H9 (cell line): ENCODE results near the gene P3H3. TPM values are rescaled to one million over a fixed set of nuclear protein-coding genes. Genes with fewer than 3 reads are reported as not detected.

ENCODE experiments used
- DNase-seq: peaks from one replicate; pipeline ENCODE4 v3.0.0-alpha.2; 2017
- H2AFZ ChIP-seq: one replicate; pipeline ENCODE4 v1.6.1; 2013; ENCODE audit warnings: mild to moderate bottlenecking, low read length, control low read depth, moderate library complexity
- H2AK5ac ChIP-seq: 2 replicates; pipeline ENCODE4 v1.6.1; 2013; ENCODE audit warnings: low read length, control low read depth, mixed read lengths; ENCODE audit not compliant: insufficient read length
- H2BK120ac ChIP-seq: one replicate; pipeline ENCODE4 v1.6.1; 2013; ENCODE audit warnings: low read depth, mild to moderate bottlenecking, low read length, control low read depth, inconsistent platforms; ENCODE audit not compliant: poor library complexity, severe bottlenecking
- H2BK12ac ChIP-seq: 2 replicates; pipeline ENCODE4 v1.6.1; 2013; ENCODE audit warnings: low read length, control low read depth, mixed read lengths, low read depth; ENCODE audit not compliant: insufficient read length
- H2BK15ac ChIP-seq: 2 replicates; pipeline ENCODE4 v1.6.1; 2013; ENCODE audit warnings: low read depth, low read length, control low read depth
- H2BK20ac ChIP-seq: one replicate; pipeline ENCODE4 v1.6.1; 2013; ENCODE audit warnings: low read depth, mild to moderate bottlenecking, low read length, control low read depth, inconsistent platforms; ENCODE audit not compliant: poor library complexity, severe bottlenecking
- H2BK5ac ChIP-seq: 2 replicates; pipeline ENCODE4 v1.6.1; 2013; ENCODE audit warnings: low read length, control low read depth, mixed read lengths; ENCODE audit not compliant: insufficient read length
- H3K14ac ChIP-seq: 2 replicates; pipeline ENCODE4 v1.6.1; 2013; ENCODE audit warnings: low read length, control low read depth; ENCODE audit not compliant: insufficient read depth
- H3K18ac ChIP-seq: 2 replicates; pipeline ENCODE4 v1.6.1; 2013; ENCODE audit warnings: low read depth, mild to moderate bottlenecking, mixed read lengths, low read length, control low read depth; ENCODE audit not compliant: insufficient read length
- H3K23ac ChIP-seq: 2 replicates; pipeline ENCODE4 v1.6.1; 2013; ENCODE audit warnings: low read length, control low read depth, mixed read lengths, low read depth; ENCODE audit not compliant: insufficient read length
- H3K23me2 ChIP-seq: 2 replicates; pipeline ENCODE4 v1.6.1; 2013; ENCODE audit warnings: low read depth, mild to moderate bottlenecking, mixed read lengths, low read length, control low read depth; ENCODE audit not compliant: insufficient read length, poor library complexity, severe bottlenecking
- H3K27ac ChIP-seq: 2 replicates; pipeline ENCODE4 v1.5.1; 2013; ENCODE audit warnings: low read length, control low read depth, mixed read lengths, low read depth; ENCODE audit not compliant: insufficient read length
- H3K27me3 ChIP-seq: 2 replicates; pipeline ENCODE4 v1.6.1; 2013; ENCODE audit warnings: low read length, control low read depth, inconsistent platforms; ENCODE audit not compliant: insufficient read depth
- H3K4ac ChIP-seq: 2 replicates; pipeline ENCODE4 v1.6.1; 2013; ENCODE audit warnings: low read depth, mild to moderate bottlenecking, control low read depth, inconsistent platforms, low read length, moderate library complexity
- H3K4me1 ChIP-seq: 2 replicates; pipeline ENCODE4 v1.6.1; 2013; ENCODE audit warnings: low read length, control low read depth, inconsistent platforms; ENCODE audit not compliant: insufficient read depth
- H3K4me2 ChIP-seq: 2 replicates; pipeline ENCODE4 v1.6.1; 2013; ENCODE audit warnings: low read length, control low read depth, mixed read lengths; ENCODE audit not compliant: insufficient read length, insufficient read depth
- H3K56ac ChIP-seq: 2 replicates; pipeline ENCODE4 v1.6.1; 2013; ENCODE audit warnings: low read depth, mild to moderate bottlenecking, mixed read lengths, low read length, control low read depth; ENCODE audit not compliant: insufficient read length
- H3K79me1 ChIP-seq: 2 replicates; pipeline ENCODE4 v1.6.1; 2013; ENCODE audit warnings: low read depth, mild to moderate bottlenecking, moderate library complexity, low read length, control low read depth, inconsistent platforms; ENCODE audit not compliant: insufficient read depth, poor library complexity, severe bottlenecking
- H3K79me2 ChIP-seq: 2 replicates; pipeline ENCODE4 v1.6.1; 2013; ENCODE audit warnings: low read length, control low read depth, inconsistent platforms; ENCODE audit not compliant: insufficient read depth
- H3K9ac ChIP-seq: 2 replicates; pipeline ENCODE4 v1.6.1; 2013; ENCODE audit warnings: low read length, control low read depth, mixed read lengths; ENCODE audit not compliant: insufficient read length; ENCODE audit errors: extremely low read depth
- H3K9me3 ChIP-seq: one replicate; pipeline ENCODE4 v1.6.1; 2013; ENCODE audit warnings: low read depth, low read length, inconsistent platforms; ENCODE audit not compliant: control insufficient read depth
- H3T11ph ChIP-seq: one replicate; pipeline ENCODE4 v1.6.1; 2013; ENCODE audit warnings: mild to moderate bottlenecking, low read length, control low read depth, inconsistent platforms
- H4K20me1 ChIP-seq: one replicate; pipeline ENCODE4 v1.6.1; 2013; ENCODE audit not compliant: control insufficient read depth, insufficient read length, insufficient read depth
- H4K5ac ChIP-seq: 2 replicates; pipeline ENCODE4 v1.6.1; 2013; ENCODE audit warnings: low read depth, mild to moderate bottlenecking, mixed read lengths, low read length, control low read depth; ENCODE audit not compliant: insufficient read length
- H4K8ac ChIP-seq: replicated peaks from 2 replicates; pipeline ENCODE4 v1.6.1; 2013; ENCODE audit warnings: low read length, control low read depth, mixed read lengths, low read depth; ENCODE audit not compliant: insufficient read length
- H4K91ac ChIP-seq: 2 replicates; pipeline ENCODE4 v1.6.1; 2013; ENCODE audit warnings: low read depth, mild to moderate bottlenecking, moderate library complexity, mixed read lengths, low read length, control low read depth; ENCODE audit not compliant: insufficient read length
- H3K27ac Mint-ChIP-seq, 3 experiments: 2 replicates in 2 of 3; 3 replicates in 1 of 3; pipeline ENCODE4 v1.8.0; 2020 to 2021; ENCODE audit warnings: mixed read lengths in 3 of 3, mild to moderate bottlenecking in 1 of 3, moderate library complexity in 1 of 3
- H3K27me3 Mint-ChIP-seq: 2 replicates; pipeline ENCODE4 v1.8.0; 2021; ENCODE audit warnings: low read depth, mild to moderate bottlenecking, moderate library complexity, mixed read lengths
- H3K36me3 Mint-ChIP-seq, 3 experiments: 2 replicates in 2 of 3; 3 replicates in 1 of 3; pipeline ENCODE4 v1.8.0; 2020 to 2021; ENCODE audit warnings: low read depth in 3 of 3, mixed read lengths in 3 of 3; ENCODE audit not compliant: insufficient read depth in 1 of 3
- H3K4me1 Mint-ChIP-seq, 2 experiments: 2 replicates each; pipeline ENCODE4 v1.8.0; 2020; ENCODE audit warnings: mixed read lengths in 2 of 2
- H3K4me3 Mint-ChIP-seq, 2 experiments: 2 replicates in 1 of 2; 3 replicates in 1 of 2; pipeline ENCODE4 v1.8.0; 2020 to 2021; ENCODE audit warnings: mild to moderate bottlenecking in 2 of 2, mixed read lengths in 2 of 2, moderate library complexity in 1 of 2
- H3K9me3 Mint-ChIP-seq, 2 experiments: 2 replicates in 1 of 2; 3 replicates in 1 of 2; pipeline ENCODE4 v1.8.0; 2020; ENCODE audit warnings: mild to moderate bottlenecking in 2 of 2, mixed read lengths in 2 of 2, moderate library complexity in 1 of 2
- WGBS: extraction: QIAGEN DNeasy Blood & Tissue Kit; methylation state at CpG from one replicate; pipeline ENCODE4 v1.1.7; 2013; ENCODE audit warnings: missing lambda C conversion rate, low lambda C conversion rate, mixed read lengths; ENCODE audit not compliant: insufficient read length; ENCODE audit errors: extremely low coverage; 5-methylcytosine and 5-hydroxymethylcytosine counted together
- total RNA-seq: library from RNA; stranded (reverse); gene quantifications from 2 replicates; pipeline ENCODE4 v1.2.1, GENCODE V29; 2021
- TF ChIP-seq, protein P1 (sequence below): fragments of 200-600 bp; sonication (generic); conservative IDR thresholded peaks from 3 replicates; pipeline ENCODE4 v1.8.0; 2021; ENCODE audit warnings: antibody characterized with exemption, mild to moderate bottlenecking

The P3H3 gene
- total RNA-seq, 1 experiment from 2014 or later = 55.0 TPM

DNA sequence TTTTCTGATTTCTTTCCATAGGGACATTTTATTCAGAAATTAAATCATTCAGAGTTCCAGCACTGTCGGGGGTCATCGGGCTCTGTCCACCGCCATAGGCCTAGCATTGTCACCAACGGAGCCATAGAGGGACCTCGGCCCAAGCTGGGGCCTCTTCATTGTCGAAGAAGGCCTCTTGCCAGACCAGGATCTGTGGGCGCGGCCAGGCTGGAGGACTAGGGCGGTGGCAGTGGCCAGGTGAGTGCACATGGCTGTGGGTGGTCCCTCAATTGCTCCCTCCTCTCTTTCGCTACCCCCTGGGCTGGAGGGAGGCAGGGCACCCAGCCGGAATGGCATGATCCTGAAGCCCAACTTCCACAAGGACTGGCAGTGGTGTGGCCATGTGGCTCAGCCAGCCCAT, 55.5 kb downstream of the P3H3 start:
- no peaks in the 10 kb centered on the region for H3K9me3 ChIP-seq
- H3K23ac ChIP-seq = no peak overlapping the region
- no peak overlapping the region for H3K18ac ChIP-seq
- H3K79me1 ChIP-seq = no peaks in the 10 kb centered on the region
- peaks cover 2% of the 10 kb centered on the region; the same call in 1 of the 2 replicates for H3K4me1 ChIP-seq
- H3T11ph ChIP-seq = no peak overlapping the region
- no peak overlapping the region for H2BK12ac ChIP-seq
- H4K5ac ChIP-seq = no peak overlapping the region
- no peak overlapping the region for H4K8ac ChIP-seq
- no peaks in the 10 kb centered on the region for H3K27me3 ChIP-seq
- Mint-ChIP-seq H3K9me3 (no peaks in the 10 kb centered on the region; a peak in 1 of 5 replicates), H3K27me3 (no peaks in the 10 kb centered on the region), H3K36me3 (peaks cover 0 to 35% (median 27%) of the 10 kb centered on the region in 3 experiments; a peak in 4 of 7 replicates), H3K4me1 (peaks cover 26 to 36% of the 10 kb centered on the region in 2 experiments), H3K27ac (peak overlapping the region in 2 of 3 experiments; percentile 70 to 81; a peak in 3 of 7 replicates), H3K4me3 (no peak overlapping the region)
- H3K23me2 ChIP-seq = no peaks in the 10 kb centered on the region
- H2AK5ac ChIP-seq = no peak overlapping the region
- no peak overlapping the region for H4K91ac ChIP-seq
- no CpG with 5 or more reads among the region's 11 CpGs for WGBS
- no peak for DNase-seq
- no peak overlapping the region for H3K9ac ChIP-seq
- H2AFZ ChIP-seq = no peak overlapping the region
- TF ChIP-seq, protein P1, sequence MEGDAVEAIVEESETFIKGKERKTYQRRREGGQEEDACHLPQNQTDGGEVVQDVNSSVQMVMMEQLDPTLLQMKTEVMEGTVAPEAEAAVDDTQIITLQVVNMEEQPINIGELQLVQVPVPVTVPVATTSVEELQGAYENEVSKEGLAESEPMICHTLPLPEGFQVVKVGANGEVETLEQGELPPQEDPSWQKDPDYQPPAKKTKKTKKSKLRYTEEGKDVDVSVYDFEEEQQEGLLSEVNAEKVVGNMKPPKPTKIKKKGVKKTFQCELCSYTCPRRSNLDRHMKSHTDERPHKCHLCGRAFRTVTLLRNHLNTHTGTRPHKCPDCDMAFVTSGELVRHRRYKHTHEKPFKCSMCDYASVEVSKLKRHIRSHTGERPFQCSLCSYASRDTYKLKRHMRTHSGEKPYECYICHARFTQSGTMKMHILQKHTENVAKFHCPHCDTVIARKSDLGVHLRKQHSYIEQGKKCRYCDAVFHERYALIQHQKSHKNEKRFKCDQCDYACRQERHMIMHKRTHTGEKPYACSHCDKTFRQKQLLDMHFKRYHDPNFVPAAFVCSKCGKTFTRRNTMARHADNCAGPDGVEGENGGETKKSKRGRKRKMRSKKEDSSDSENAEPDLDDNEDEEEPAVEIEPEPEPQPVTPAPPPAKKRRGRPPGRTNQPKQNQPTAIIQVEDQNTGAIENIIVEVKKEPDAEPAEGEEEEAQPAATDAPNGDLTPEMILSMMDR = no peak
- no peak overlapping the region for H2BK15ac ChIP-seq
- H3K56ac ChIP-seq = no peak overlapping the region
- H2BK20ac ChIP-seq = no peak overlapping the region
- H2BK5ac ChIP-seq = no peak overlapping the region
- no peak overlapping the region for H3K27ac ChIP-seq
- H3K4ac ChIP-seq = no peak overlapping the region
- H2BK120ac ChIP-seq = no peak overlapping the region
- H4K20me1 ChIP-seq = no peaks in the 10 kb centered on the region
- no peak overlapping the region for H3K14ac ChIP-seq
- no peaks in the 10 kb centered on the region for H3K79me2 ChIP-seq
- H3K4me2 ChIP-seq = no peak overlapping the region
